ENCODE results near the gene CCDC148.
"Not testable (repeated sequence)": the region's sequence is repeated elsewhere in the genome, so short reads cannot be mapped to it uniquely, and the experiment has no call there.

The CCDC148 gene

GRCh38 chr2:158269143-158269542, 187.4 kb downstream of the CCDC148 start:
- no peak for DNase-seq (ENCODE audit: low spot score in 2 of 2)
- Mint-ChIP-seq H3K4me1 (no peaks in the 10 kb centered on the region), H3K36me3 (no peaks in the 10 kb centered on the region), H3K4me3 (no peak overlapping the region), H3K27ac (no peak overlapping the region), H3K9me3 (no peaks in the 10 kb centered on the region)
- ATAC-seq, result no peak

- H3K4me3 Mint-ChIP-seq, result no peak overlapping the region
- no peaks in the 10 kb centered on the region for H3K36me3 Mint-ChIP-seq
- ATAC-seq, result no peak
Observed at GRCh38 chr2:158266111-158266510, 190.4 kb downstream of the CCDC148 start.

GRCh38 chr2:158255257-158255656, 201.3 kb downstream of the CCDC148 start:
- ATAC-seq (no peak), DNase-seq (ENCODE audit: low spot score in 2 of 2) (no peak)
- Mint-ChIP-seq H3K36me3 (no peaks in the 10 kb centered on the region), H3K27ac (no peak overlapping the region), H3K9me3 (peaks cover 3% of the 10 kb centered on the region), H3K4me3 (no peak overlapping the region), H3K4me1 (no peaks in the 10 kb centered on the region)

More at GRCh38 chr2:158266111-158266510, 190.4 kb downstream of the CCDC148 start:
- no peak overlapping the region for H3K27ac Mint-ChIP-seq
- H3K4me1 Mint-ChIP-seq, result no peaks in the 10 kb centered on the region
- no peaks in the 10 kb centered on the region for H3K9me3 Mint-ChIP-seq
- no peak for DNase-seq (ENCODE audit: low spot score in 2 of 2)

GRCh38 chr2:158253170-158253569, 203.4 kb downstream of the CCDC148 start:
- Mint-ChIP-seq H3K4me3 (no peak overlapping the region), H3K27ac (no peak overlapping the region)

GRCh38 chr2:158251356-158251755, 205.2 kb downstream of the CCDC148 start:
- H3K4me1 Mint-ChIP-seq, result no peaks in the 10 kb centered on the region
- no peak overlapping the region for H3K4me3 Mint-ChIP-seq
- ATAC-seq, result no peak
- no peaks in the 10 kb centered on the region for H3K36me3 Mint-ChIP-seq
- DNase-seq (ENCODE audit: low spot score in 2 of 2), result no peak
- H3K27ac Mint-ChIP-seq, result no peak overlapping the region
- H3K9me3 Mint-ChIP-seq, result peaks cover 3% of the 10 kb centered on the region

More at GRCh38 chr2:158253170-158253569, 203.4 kb downstream of the CCDC148 start:
- no peak for DNase-seq (ENCODE audit: low spot score in 2 of 2)
- ATAC-seq, result no peak
- no peaks in the 10 kb centered on the region for H3K4me1 Mint-ChIP-seq
- H3K9me3 Mint-ChIP-seq, result peaks cover 3% of the 10 kb centered on the region
- H3K36me3 Mint-ChIP-seq, result no peaks in the 10 kb centered on the region

GRCh38 chr2:158243392-158243791, 213.2 kb downstream of the CCDC148 start:
- Mint-ChIP-seq H3K36me3 (no peaks in the 10 kb centered on the region), H3K4me1 (no peaks in the 10 kb centered on the region), H3K27ac (no peak overlapping the region), H3K4me3 (no peak overlapping the region), H3K9me3 (peaks cover 3% of the 10 kb centered on the region)
- ATAC-seq, result no peak
- no peak for DNase-seq (ENCODE audit: low spot score in 2 of 2)

GRCh38 chr2:158242280-158242679, 214.3 kb downstream of the CCDC148 start:
- Mint-ChIP-seq H3K9me3 (peaks cover 3% of the 10 kb centered on the region), H3K36me3 (no peaks in the 10 kb centered on the region), H3K4me1 (no peaks in the 10 kb centered on the region), H3K4me3 (no peak overlapping the region), H3K27ac (no peak overlapping the region)
- DNase-seq (ENCODE audit: low spot score in 2 of 2), result no peak
- ATAC-seq, result no peak

- DNase-seq (ENCODE audit: low spot score in 2 of 2), result no peak
- no peak overlapping the region for H3K4me3 Mint-ChIP-seq
Observed at GRCh38 chr2:158240975-158241374, 215.6 kb downstream of the CCDC148 start.

GRCh38 chr2:158239271-158239670, 217.3 kb downstream of the CCDC148 start:
- Mint-ChIP-seq H3K4me1 (no peaks in the 10 kb centered on the region), H3K9me3 (peaks cover 3% of the 10 kb centered on the region), H3K4me3 (no peak overlapping the region), H3K27ac (no peak overlapping the region), H3K36me3 (no peaks in the 10 kb centered on the region)
- DNase-seq (ENCODE audit: low spot score in 2 of 2) (no peak), ATAC-seq (no peak)

More at GRCh38 chr2:158240975-158241374, 215.6 kb downstream of the CCDC148 start:
- Mint-ChIP-seq H3K27ac (no peak overlapping the region), H3K4me1 (no peaks in the 10 kb centered on the region), H3K36me3 (no peaks in the 10 kb centered on the region), H3K9me3 (peaks cover 3% of the 10 kb centered on the region)
- no peak for ATAC-seq

GRCh38 chr2:158234497-158234896, 222.1 kb downstream of the CCDC148 start:
- H3K4me3 Mint-ChIP-seq, result no peak overlapping the region
- no peaks in the 10 kb centered on the region for H3K36me3 Mint-ChIP-seq
- DNase-seq (ENCODE audit: low spot score in 2 of 2), result no peak
- no peak overlapping the region for H3K27ac Mint-ChIP-seq
- no peaks in the 10 kb centered on the region for H3K4me1 Mint-ChIP-seq
- no peaks in the 10 kb centered on the region for H3K9me3 Mint-ChIP-seq
- no peak for ATAC-seq

- Mint-ChIP-seq H3K36me3 (no peaks in the 10 kb centered on the region), H3K4me1 (no peaks in the 10 kb centered on the region), H3K4me3 (no peak overlapping the region), H3K27ac (no peak overlapping the region), H3K9me3 (no peaks in the 10 kb centered on the region)
- DNase-seq (ENCODE audit: low spot score in 2 of 2) (no peak), ATAC-seq (no peak)
Observed at GRCh38 chr2:158232476-158232875, 224.1 kb downstream of the CCDC148 start.

- no peaks in the 10 kb centered on the region for H3K9me3 Mint-ChIP-seq
- no peak for ATAC-seq
- no peak overlapping the region for H3K4me3 Mint-ChIP-seq
Observed at GRCh38 chr2:158228943-158229508, 227.5 kb downstream of the CCDC148 start.

GRCh38 chr2:158223066-158223465, 233.5 kb downstream of the CCDC148 start:
- not testable (repeated sequence) for DNase-seq (ENCODE audit: low spot score in 2 of 2); H3K4me3 Mint-ChIP-seq; H3K27ac Mint-ChIP-seq; H3K4me1 Mint-ChIP-seq; ATAC-seq; H3K36me3 Mint-ChIP-seq; H3K9me3 Mint-ChIP-seq

More at GRCh38 chr2:158228943-158229508, 227.5 kb downstream of the CCDC148 start:
- H3K27ac Mint-ChIP-seq, result no peak overlapping the region
- DNase-seq (ENCODE audit: low spot score in 2 of 2), result no peak
- no peaks in the 10 kb centered on the region for H3K4me1 Mint-ChIP-seq
- no peaks in the 10 kb centered on the region for H3K36me3 Mint-ChIP-seq

- no peaks in the 10 kb centered on the region for H3K9me3 Mint-ChIP-seq
- H3K36me3 Mint-ChIP-seq, result no peaks in the 10 kb centered on the region
- no peak for DNase-seq (ENCODE audit: low spot score in 2 of 2)
- H3K27ac Mint-ChIP-seq, result no peak overlapping the region
- no peak overlapping the region for H3K4me3 Mint-ChIP-seq
- no peaks in the 10 kb centered on the region for H3K4me1 Mint-ChIP-seq
- ATAC-seq, result no peak
Observed at GRCh38 chr2:158221063-158222020, 235.2 kb downstream of the CCDC148 start.

- no peaks in the 10 kb centered on the region for H3K36me3 Mint-ChIP-seq
- H3K9me3 Mint-ChIP-seq, result no peaks in the 10 kb centered on the region
- no peak overlapping the region for H3K4me3 Mint-ChIP-seq
- ATAC-seq, result no peak
- H3K4me1 Mint-ChIP-seq, result no peaks in the 10 kb centered on the region
- no peak for DNase-seq (ENCODE audit: low spot score in 2 of 2)
- no peak overlapping the region for H3K27ac Mint-ChIP-seq
Observed at GRCh38 chr2:158217593-158217992, 239.0 kb downstream of the CCDC148 start.

GRCh38 chr2:158214431-158214830, 242.1 kb downstream of the CCDC148 start:
- H3K9me3 Mint-ChIP-seq, result no peaks in the 10 kb centered on the region
- H3K4me1 Mint-ChIP-seq, result no peaks in the 10 kb centered on the region
- no peak for ATAC-seq
- H3K4me3 Mint-ChIP-seq, result no peak overlapping the region
- no peaks in the 10 kb centered on the region for H3K36me3 Mint-ChIP-seq
- no peak for DNase-seq (ENCODE audit: low spot score in 2 of 2)
- no peak overlapping the region for H3K27ac Mint-ChIP-seq

Measured in stimulated activated effector memory CD8-positive, alpha-beta T cell treated with anti-CD3 and anti-CD28 coated beads, Interleukin-12 subunit alpha, Interleukin-12 subunit beta, amount 100 ng/mL, for 72 hours (primary cell).